IMR-90 (cell line): ENCODE data around the gene ZMIZ1. TPM values are rescaled to one million over a fixed set of nuclear protein-coding genes. Genes with fewer than 3 reads are reported as not detected.

Experiments
- ATAC-seq: fragments of 200-7000 bp; cut with Tn5 transposase; 2 replicates; pipeline ENCODE4 v1.9.1; 2020; ENCODE audit warnings: low read depth, mild to moderate bottlenecking, moderate library complexity
- BruUV-seq: library from RNA; stranded (reverse); fragments of 400-500 nt; replicated peaks from 2 replicates; lab custom pipeline; 2021; lab: Mats Ljungman, UMichigan
- CTCF ChIA-PET: fragments of 300-600 bp; formaldehyde crosslinking; extraction: SDS; loops from one replicate; lab custom pipeline; 2021; ENCODE audit warnings: antibody characterized with exemption; lab: Yijun Ruan, JAX
- POLR2A ChIA-PET: fragments of 300-600 bp; sonication (Branson Sonifier 250); formaldehyde crosslinking; loops from one replicate; lab custom pipeline; 2022; ENCODE audit warnings: antibody characterized with exemption; ENCODE audit not compliant: unreplicated experiment; lab: Charles Lee
- DNase-seq: peaks from one replicate; pipeline ENCODE4 v3.0.0; 2013
- H2AFZ ChIP-seq: replicated peaks from 2 replicates; pipeline ENCODE3; 2013; ENCODE audit warnings: low read length, mild to moderate bottlenecking; ENCODE audit not compliant: poor library complexity
- H2AK5ac ChIP-seq: 2 replicates; pipeline ENCODE4 v1.6.1; 2013; ENCODE audit warnings: low read depth, low read length, inconsistent platforms
- H2AK9ac ChIP-seq: replicated peaks from 2 replicates; pipeline ENCODE3; 2013; ENCODE audit warnings: mild to moderate bottlenecking, low read depth, low read length, moderate library complexity; ENCODE audit not compliant: poor library complexity
- H2BK120ac ChIP-seq: 2 replicates; pipeline ENCODE4 v1.6.1; 2013; ENCODE audit warnings: low read depth, low read length, inconsistent platforms
- H2BK15ac ChIP-seq: 3 replicates; pipeline ENCODE4 v1.6.1; 2013; ENCODE audit warnings: low read depth, low read length, inconsistent platforms
- H2BK20ac ChIP-seq: 2 replicates; pipeline ENCODE4 v1.6.1; 2013; ENCODE audit warnings: low read depth, mild to moderate bottlenecking, inconsistent platforms, low read length, moderate library complexity
- H2BK5ac ChIP-seq: 2 replicates; pipeline ENCODE4 v1.6.1; 2013; ENCODE audit warnings: mild to moderate bottlenecking, low read depth, low read length, inconsistent platforms; ENCODE audit not compliant: poor library complexity, severe bottlenecking
- H3K14ac ChIP-seq: replicated peaks from 2 replicates; pipeline ENCODE4 v1.6.1; 2013; ENCODE audit warnings: low read depth, low read length, inconsistent platforms
- H3K18ac ChIP-seq: 2 replicates; pipeline ENCODE4 v1.6.1; 2013; ENCODE audit warnings: low read depth, low read length, control low read depth
- H3K23ac ChIP-seq: 2 replicates; pipeline ENCODE4 v1.6.1; 2013; ENCODE audit warnings: low read depth, low read length, inconsistent platforms
- H3K27ac ChIP-seq: 2 replicates; pipeline ENCODE4 v1.5.1; 2013; ENCODE audit warnings: mild to moderate bottlenecking, control low read depth, low read length; ENCODE audit not compliant: insufficient read depth
- H3K27me3 ChIP-seq: 2 replicates; pipeline ENCODE4 v1.6.1; 2013; ENCODE audit warnings: low read length; ENCODE audit not compliant: control insufficient read depth, insufficient read depth
- H3K36me3 ChIP-seq: 2 replicates; pipeline ENCODE4 v1.6.1; 2013; ENCODE audit warnings: low read length, mixed read lengths; ENCODE audit not compliant: control insufficient read depth, insufficient read depth
- H3K4ac ChIP-seq: 2 replicates; pipeline ENCODE4 v1.6.1; 2013; ENCODE audit warnings: low read depth, low read length, inconsistent platforms
- H3K4me1 ChIP-seq: 2 replicates; pipeline ENCODE4 v1.6.1; 2013; ENCODE audit warnings: low read length, mixed read lengths; ENCODE audit not compliant: control insufficient read depth, insufficient read depth
- H3K4me2 ChIP-seq: 2 replicates; pipeline ENCODE4 v1.6.1; 2013; ENCODE audit warnings: low read depth, mild to moderate bottlenecking, control low read depth, low read length, moderate library complexity
- H3K4me3 ChIP-seq: 2 replicates; pipeline ENCODE4 v1.5.1; 2013; ENCODE audit warnings: low read depth, mild to moderate bottlenecking, control low read depth, low read length, moderate library complexity; ENCODE audit not compliant: insufficient read depth
- H3K56ac ChIP-seq: 2 replicates; pipeline ENCODE4 v1.6.1; 2013; ENCODE audit warnings: low read length, inconsistent platforms; ENCODE audit not compliant: insufficient read depth; ENCODE audit errors: extremely low read depth
- H3K79me1 ChIP-seq, 2 experiments: 2 replicates each; pipeline ENCODE4 v1.6.1; 2013; ENCODE audit warnings: low read length in 2 of 2, inconsistent platforms in 1 of 2, low read depth in 1 of 2
- H3K9ac ChIP-seq: 2 replicates; pipeline ENCODE4 v1.6.1; 2013; ENCODE audit warnings: low read depth, low read length, control low read depth
- H3K9me1 ChIP-seq: 2 replicates; pipeline ENCODE4 v1.6.1; 2013; ENCODE audit warnings: low read length, inconsistent platforms; ENCODE audit not compliant: insufficient read depth
- H3K9me3 ChIP-seq: 2 replicates; pipeline ENCODE4 v1.6.1; 2013; ENCODE audit warnings: low read length; ENCODE audit not compliant: control insufficient read depth, insufficient read depth
- H4K20me1 ChIP-seq: 2 replicates; pipeline ENCODE4 v1.6.1; 2013; ENCODE audit warnings: low read length, inconsistent platforms; ENCODE audit not compliant: insufficient read depth
- H4K5ac ChIP-seq: 2 replicates; pipeline ENCODE4 v1.6.1; 2013; ENCODE audit warnings: mild to moderate bottlenecking, low read depth, low read length, control low read depth
- H4K8ac ChIP-seq, 2 experiments: 2 replicates each; pipeline ENCODE4 v1.6.1; 2013; ENCODE audit warnings: low read depth in 2 of 2, low read length in 2 of 2, control low read depth in 1 of 2, inconsistent platforms in 1 of 2
- H4K91ac ChIP-seq: 2 replicates; pipeline ENCODE4 v1.6.1; 2013; ENCODE audit warnings: low read depth, low read length, inconsistent platforms; ENCODE audit not compliant: insufficient read depth
- BHLHE40 ChIP-seq: fragments of 150-350 bp; IDR thresholded peaks from 2 replicates; pipeline ENCODE4 v1.6.1; 2016; ENCODE audit warnings: mild to moderate bottlenecking, low read depth, low read length
- CEBPB ChIP-seq: IDR thresholded peaks from 2 replicates; pipeline ENCODE4 v1.6.1; 2012; ENCODE audit warnings: low read depth, low read length, improper control_type of control experiment
- CHD1 ChIP-seq: IDR thresholded peaks from 2 replicates; pipeline ENCODE4 v1.6.1; 2012; ENCODE audit warnings: low read depth, low read length, improper control_type of control experiment
- CTCF ChIP-seq: conservative IDR thresholded peaks from 2 replicates; pipeline ENCODE4 v1.5.1; 2012; ENCODE audit warnings: mild to moderate bottlenecking, low read depth, low read length, improper control_type of control experiment
- FOS ChIP-seq: fragments of 150-350 bp; IDR thresholded peaks from 2 replicates; pipeline ENCODE4 v1.6.1; 2016; ENCODE audit warnings: low read depth, low read length
- MAFK ChIP-seq: IDR thresholded peaks from 2 replicates; pipeline ENCODE4 v1.6.1; 2012; ENCODE audit warnings: low read depth, low read length, improper control_type of control experiment
- MAZ ChIP-seq: IDR thresholded peaks from 2 replicates; pipeline ENCODE4 v1.6.1; 2012; ENCODE audit warnings: low read depth, mild to moderate bottlenecking, low read length, improper control_type of control experiment, moderate library complexity, borderline replicate concordance
- MXI1 ChIP-seq: IDR thresholded peaks from 2 replicates; pipeline ENCODE4 v1.6.1; 2012; ENCODE audit warnings: low read depth, mild to moderate bottlenecking, low read length, moderate library complexity, borderline replicate concordance
- NFE2L2 ChIP-seq: fragments of 150-350 bp; IDR thresholded peaks from 2 replicates; pipeline ENCODE4 v1.6.1; 2016; ENCODE audit warnings: low read depth, mild to moderate bottlenecking, low read length
- POLR2A ChIP-seq: IDR thresholded peaks from 2 replicates; pipeline ENCODE4 v1.6.1; 2012; ENCODE audit warnings: mild to moderate bottlenecking, low read depth, low read length
- RAD21 ChIP-seq: IDR thresholded peaks from 2 replicates; pipeline ENCODE4 v1.6.1; 2012; ENCODE audit warnings: low read length, improper control_type of control experiment
- RCOR1 ChIP-seq: IDR thresholded peaks from 2 replicates; pipeline ENCODE4 v1.6.1; 2012; ENCODE audit warnings: mild to moderate bottlenecking, low read length, improper control_type of control experiment; ENCODE audit not compliant: insufficient replicate concordance
- RFX5 ChIP-seq: IDR thresholded peaks from 2 replicates; pipeline ENCODE4 v1.8.0; 2012; ENCODE audit warnings: low read depth, mild to moderate bottlenecking, low read length, moderate library complexity
- SMC3 ChIP-seq: fragments of 150-350 bp; IDR thresholded peaks from 2 replicates; pipeline ENCODE4 v1.6.1; 2016; ENCODE audit warnings: low read depth, mild to moderate bottlenecking, antibody characterized with exemption, low read length, moderate library complexity
- WGBS, 2 experiments: methylation state at CpG; one replicate each; pipeline versions ENCODE4 v1.1.5 to v1.1.7; 2013; ENCODE audit warnings: missing lambda C conversion rate in 2 of 2; ENCODE audit not compliant: insufficient read length in 1 of 2; ENCODE audit errors: extremely low coverage in 2 of 2; 5-methylcytosine and 5-hydroxymethylcytosine counted together
- dilution Hi-C: fragments of 300-500 bp; cut with HindIII; formaldehyde crosslinking; loops from one replicate; pipeline ENCODE4 v1.14.3; 2018; ENCODE audit warnings: low sequenced_read_pairs; ENCODE audit not compliant: unreplicated experiment
- in situ Hi-C: fragments of 300-500 bp; cut with MboI; formaldehyde crosslinking; loops from 3 replicates; pipeline ENCODE4 v1.14.3; 2019; ENCODE audit warnings: low sequenced_read_pairs, inconsistent platforms, mixed read lengths
- intact Hi-C: fragments of 100-400 bp; cut with micrococcal nuclease; formaldehyde crosslinking; loops from 2 replicates; pipeline ENCODE4 v1.10.0; 2022
- polyA plus RNA-seq, 3 experiments: library from polyadenylated mRNA; depleted of rRNA; stranded (reverse); fragments of >200 nt; gene quantifications; 2 replicates each; pipeline ENCODE4 v1.2.3, GENCODE V29; 2012; ENCODE audit warnings: low replicate concordance in 1 of 3
- total RNA-seq: library from RNA; depleted of rRNA; stranded (reverse); fragments of >200 nt; gene quantifications from 2 replicates; pipeline ENCODE4 v1.2.3, GENCODE V29; 2012
- TF ChIP-seq, protein P1 (sequence below): fragments of 150-350 bp; IDR thresholded peaks from 2 replicates; pipeline ENCODE4 v1.6.1; 2017; ENCODE audit warnings: mild to moderate bottlenecking, antibody characterized with exemption, low read length, low read depth
- TF ChIP-seq, protein P2 (sequence below): fragments of 150-350 bp; IDR thresholded peaks from 2 replicates; pipeline ENCODE4 v1.6.1; 2016; ENCODE audit warnings: low read depth, mild to moderate bottlenecking, low read length, moderate library complexity, borderline replicate concordance

Gene ZMIZ1
- total and polyA plus RNA-seq, 2 of the 4 experiments (the other 2 are of a cell fraction) = 6.6 to 48.7 TPM

GRCh38 chr10:79087721-79088120 lies 19.0 kb downstream of the ZMIZ1 start:
- Histone ChIP-seq H4K8ac (no peak overlapping the region), H3K4me1 (peaks cover 62% of the 10 kb centered on the region), H2AK9ac (no peak overlapping the region), H4K91ac (no peak overlapping the region), H3K79me1 (peaks cover 15 to 96% of the 10 kb centered on the region in 2 experiments; a peak in 3 of 4 replicates), H2BK20ac (no peak overlapping the region), H3K18ac (no peak overlapping the region), H3K9me3 (no peaks in the 10 kb centered on the region), H2AK5ac (0 out of 2 replicates have a peak overlapping the region, but pooled peaks have one; percentile 49), H2AFZ (no peak overlapping the region), H3K14ac (no peak overlapping the region), H3K56ac (no peak overlapping the region), H2BK15ac (no peak overlapping the region), H4K20me1 (peaks cover 99% of the 10 kb centered on the region), H2BK5ac (no peak overlapping the region), H3K9me1 (peaks cover 75% of the 10 kb centered on the region), H3K9ac (no peak overlapping the region), H3K27me3 (no peaks in the 10 kb centered on the region), H4K5ac (no peak overlapping the region), H3K4ac (no peak overlapping the region), H3K4me3 (no peak overlapping the region), H3K36me3 (peaks cover 10% of the 10 kb centered on the region; the same call in 1 of the 2 replicates), H3K27ac (no peak overlapping the region), H2BK120ac (no peak overlapping the region), H3K23ac (peak overlapping the region; percentile 14; the same call in 1 of the 2 replicates), H3K4me2 (no peak overlapping the region)
- TF ChIP-seq BHLHE40 = no peak
- TF ChIP-seq RFX5 = no peak
- TF ChIP-seq, protein P1, sequence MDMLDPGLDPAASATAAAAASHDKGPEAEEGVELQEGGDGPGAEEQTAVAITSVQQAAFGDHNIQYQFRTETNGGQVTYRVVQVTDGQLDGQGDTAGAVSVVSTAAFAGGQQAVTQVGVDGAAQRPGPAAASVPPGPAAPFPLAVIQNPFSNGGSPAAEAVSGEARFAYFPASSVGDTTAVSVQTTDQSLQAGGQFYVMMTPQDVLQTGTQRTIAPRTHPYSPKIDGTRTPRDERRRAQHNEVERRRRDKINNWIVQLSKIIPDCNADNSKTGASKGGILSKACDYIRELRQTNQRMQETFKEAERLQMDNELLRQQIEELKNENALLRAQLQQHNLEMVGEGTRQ = no peak
- TF ChIP-seq RCOR1 = no peak
- TF ChIP-seq FOS = no peak
- no peak for TF ChIP-seq MAFK
- TF ChIP-seq RAD21 = no peak
- TF ChIP-seq, protein P2, sequence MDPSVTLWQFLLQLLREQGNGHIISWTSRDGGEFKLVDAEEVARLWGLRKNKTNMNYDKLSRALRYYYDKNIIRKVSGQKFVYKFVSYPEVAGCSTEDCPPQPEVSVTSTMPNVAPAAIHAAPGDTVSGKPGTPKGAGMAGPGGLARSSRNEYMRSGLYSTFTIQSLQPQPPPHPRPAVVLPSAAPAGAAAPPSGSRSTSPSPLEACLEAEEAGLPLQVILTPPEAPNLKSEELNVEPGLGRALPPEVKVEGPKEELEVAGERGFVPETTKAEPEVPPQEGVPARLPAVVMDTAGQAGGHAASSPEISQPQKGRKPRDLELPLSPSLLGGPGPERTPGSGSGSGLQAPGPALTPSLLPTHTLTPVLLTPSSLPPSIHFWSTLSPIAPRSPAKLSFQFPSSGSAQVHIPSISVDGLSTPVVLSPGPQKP = no peak
- TF ChIP-seq POLR2A = no peak
- no peak for TF ChIP-seq MXI1
- no peak for TF ChIP-seq CEBPB
- no peak for TF ChIP-seq SMC3
- TF ChIP-seq CTCF = no peak
- no peak for TF ChIP-seq MAZ
- TF ChIP-seq NFE2L2 = no peak
- TF ChIP-seq CHD1 = no peak
- ATAC-seq (no peak), DNase-seq (no peak)
- POLR2A ChIA-PET = no interaction called here
- WGBS, 2 experiments = 71% methylated on average over 4 of the region's 6 CpGs; no CpG with 5 or more reads in 1 of the 2 experiments
- CTCF ChIA-PET = interaction anchor here (1.4 kb wide), 1 partner anchor 107 kb away, joined by 3 read pairs; no protein-coding TSS in a partner anchor
- intact Hi-C loops = no loop called here
- no TSS peak for BruUV-seq
- in situ Hi-C loops = no loop called here
- dilution Hi-C loops = no loop called here
